ENCODE measurements around the gene SPECC1L. TPM values are rescaled to one million over a fixed set of nuclear protein-coding genes. Genes with fewer than 3 reads are reported as not detected.

SPECC1L gene
- total RNA-seq, 5 donors from 2014 or later (not counting 1 experiment from before 2014, with no cell fraction given) = 45.3 to 64.0 (median 54.5) TPM

DNA sequence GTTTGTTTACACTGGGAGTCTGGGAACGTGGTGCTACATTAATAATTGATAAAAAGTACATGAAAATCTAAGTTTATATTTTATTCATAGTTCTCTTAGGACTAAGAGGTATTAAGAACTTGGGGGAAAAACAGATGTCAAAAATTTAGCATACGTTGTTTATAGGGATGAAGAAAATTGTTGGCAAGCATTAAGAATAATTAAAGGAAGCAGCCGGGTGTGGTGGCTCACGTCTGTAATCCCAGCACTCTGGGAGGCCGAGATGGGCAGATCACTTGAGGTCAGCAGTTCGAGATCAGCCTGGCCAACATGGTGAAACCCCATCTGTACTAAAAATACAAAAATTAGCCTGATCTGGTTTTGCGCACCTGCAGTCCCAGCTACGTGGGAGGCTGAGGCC is 96.1 kb downstream of the SPECC1L start:
- H3K9me3 ChIP-seq = no peaks in the 10 kb centered on the region
- H3K27ac Mint-ChIP-seq = no peak overlapping the region
- H3K36me3 ChIP-seq (ENCODE audit: control insufficient read depth in 2 of 2, extremely low read depth in 1 of 2, insufficient read depth in 1 of 2, low read length in 1 of 2) = peaks cover 6 to 56% of the 10 kb centered on the region in 2 donors
- CTCF ChIA-PET = no interaction called here
- no peaks in the 10 kb centered on the region for H3K9me3 Mint-ChIP-seq
- DNase-seq (no peak), ATAC-seq (replicated peaks in 1 of 4) (no peak)
- H3K4me3 ChIP-seq (ENCODE audit: control insufficient read depth in 1 of 2, extremely low read depth in 1 of 2, low read length in 1 of 2) = no peak overlapping the region
- WGBS (ENCODE audit: insufficient coverage) = 98% methylated on average over 7 of the region's 8 CpGs
- no peak overlapping the region for H3K4me3 Mint-ChIP-seq
- H3K27me3 ChIP-seq (replicated peaks in 1 of 2; ENCODE audit: control insufficient read depth in 2 of 2, extremely low read depth in 1 of 2, insufficient read depth in 2 of 2, low read length in 1 of 2) = no peaks in the 10 kb centered on the region
- no peaks in the 10 kb centered on the region for H3K4me1 ChIP-seq (ENCODE audit: control insufficient read depth in 1 of 2, extremely low read depth in 1 of 2, insufficient read depth in 2 of 2, low read length in 2 of 2)
- POLR2A ChIA-PET = no interaction called here
- peaks cover 72% of the 10 kb centered on the region for H3K36me3 Mint-ChIP-seq
- H3K4me1 Mint-ChIP-seq = peaks cover 0 to 4% (median 0%) of the 10 kb centered on the region in 3 donors
- H3K27ac ChIP-seq (ENCODE audit: low read length) = no peak overlapping the region
- H3K27me3 Mint-ChIP-seq = no peaks in the 10 kb centered on the region

DNA sequence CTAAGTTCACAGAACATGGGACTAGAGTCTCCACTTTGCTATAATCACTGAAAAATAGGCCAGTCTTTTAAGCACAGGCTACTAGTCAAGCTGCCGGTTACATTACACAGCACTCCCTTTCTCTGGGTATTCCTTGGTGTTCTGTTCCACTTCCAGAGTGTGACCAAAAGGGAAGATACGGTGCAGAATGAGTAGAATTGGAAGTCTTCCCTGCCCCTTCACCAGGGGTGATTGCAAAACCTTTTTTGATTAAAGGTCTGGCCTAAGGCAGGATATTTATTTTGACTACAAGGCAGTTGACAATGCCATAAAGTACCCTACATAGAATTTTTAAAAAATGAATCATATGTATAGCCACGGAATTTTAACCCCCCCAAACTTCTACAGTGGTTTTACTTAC is 97.2 kb downstream of the SPECC1L start:
- WGBS (ENCODE audit: insufficient coverage) = no CpG with 5 or more reads among the region's 3 CpGs
- ATAC-seq (replicated peaks in 1 of 4) = no peak
- no peak overlapping the region for H3K4me3 Mint-ChIP-seq
- no peak for DNase-seq
- CTCF ChIA-PET = no interaction called here
- Histone ChIP-seq H3K4me1 (ENCODE audit: control insufficient read depth in 1 of 2, extremely low read depth in 1 of 2, insufficient read depth in 2 of 2, low read length in 2 of 2) (no peaks in the 10 kb centered on the region), H3K9me3 (no peaks in the 10 kb centered on the region), H3K4me3 (ENCODE audit: control insufficient read depth in 1 of 2, extremely low read depth in 1 of 2, low read length in 1 of 2) (no peak overlapping the region), H3K36me3 (ENCODE audit: control insufficient read depth in 2 of 2, extremely low read depth in 1 of 2, insufficient read depth in 1 of 2, low read length in 1 of 2) (peaks cover 2 to 50% of the 10 kb centered on the region in 2 donors), H3K27ac (ENCODE audit: low read length) (no peak overlapping the region), H3K27me3 (replicated peaks in 1 of 2; ENCODE audit: control insufficient read depth in 2 of 2, extremely low read depth in 1 of 2, insufficient read depth in 2 of 2, low read length in 1 of 2) (no peaks in the 10 kb centered on the region)
- peaks cover 0 to 4% (median 0%) of the 10 kb centered on the region in 3 donors for H3K4me1 Mint-ChIP-seq
- no peaks in the 10 kb centered on the region for H3K27me3 Mint-ChIP-seq
- H3K36me3 Mint-ChIP-seq = peaks cover 74% of the 10 kb centered on the region
- H3K27ac Mint-ChIP-seq = no peak overlapping the region
- POLR2A ChIA-PET = no interaction called here
- no peaks in the 10 kb centered on the region for H3K9me3 Mint-ChIP-seq

DNA sequence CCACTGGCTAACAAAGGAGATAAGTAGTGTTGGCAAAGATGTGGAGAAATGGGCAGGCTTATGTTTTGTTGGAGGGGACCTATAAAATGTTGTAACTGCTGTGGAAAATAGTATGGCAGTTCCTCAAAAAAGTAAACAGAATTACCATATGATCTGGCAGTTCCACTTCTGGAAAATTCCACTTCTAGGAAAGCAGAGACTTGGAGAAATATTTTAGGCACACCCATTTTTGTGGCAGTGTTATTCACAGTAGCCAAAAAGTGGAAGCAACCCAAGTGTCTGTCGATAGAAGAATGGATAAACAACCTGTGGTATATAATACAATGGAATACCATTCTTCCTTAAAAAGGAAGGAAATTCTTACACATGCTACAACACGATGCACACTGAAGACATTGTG is 99.8 kb downstream of the SPECC1L start:
- Histone ChIP-seq H3K9me3 (no peaks in the 10 kb centered on the region), H3K27me3 (replicated peaks in 1 of 2; ENCODE audit: control insufficient read depth in 2 of 2, extremely low read depth in 1 of 2, insufficient read depth in 2 of 2, low read length in 1 of 2) (no peaks in the 10 kb centered on the region), H3K4me1 (ENCODE audit: control insufficient read depth in 1 of 2, extremely low read depth in 1 of 2, insufficient read depth in 2 of 2, low read length in 2 of 2) (no peaks in the 10 kb centered on the region), H3K36me3 (ENCODE audit: control insufficient read depth in 2 of 2, extremely low read depth in 1 of 2, insufficient read depth in 1 of 2, low read length in 1 of 2) (peaks cover 0 to 37% of the 10 kb centered on the region in 2 donors), H3K27ac (ENCODE audit: low read length) (no peak overlapping the region), H3K4me3 (ENCODE audit: control insufficient read depth in 1 of 2, extremely low read depth in 1 of 2, low read length in 1 of 2) (no peak overlapping the region)
- Mint-ChIP-seq H3K9me3 (peaks cover 0 to 4% (median 0%) of the 10 kb centered on the region in 3 donors), H3K4me3 (no peak overlapping the region), H3K36me3 (peaks cover 76% of the 10 kb centered on the region), H3K27ac (no peak overlapping the region), H3K4me1 (peaks cover 0 to 4% (median 0%) of the 10 kb centered on the region in 3 donors), H3K27me3 (no peaks in the 10 kb centered on the region)
- ATAC-seq (replicated peaks in 1 of 4) = no peak
- POLR2A ChIA-PET = no interaction called here
- CTCF ChIA-PET = no interaction called here
- WGBS (ENCODE audit: insufficient coverage) = no CpG with 5 or more reads among the region's 2 CpGs
- DNase-seq = no peak

DNA sequence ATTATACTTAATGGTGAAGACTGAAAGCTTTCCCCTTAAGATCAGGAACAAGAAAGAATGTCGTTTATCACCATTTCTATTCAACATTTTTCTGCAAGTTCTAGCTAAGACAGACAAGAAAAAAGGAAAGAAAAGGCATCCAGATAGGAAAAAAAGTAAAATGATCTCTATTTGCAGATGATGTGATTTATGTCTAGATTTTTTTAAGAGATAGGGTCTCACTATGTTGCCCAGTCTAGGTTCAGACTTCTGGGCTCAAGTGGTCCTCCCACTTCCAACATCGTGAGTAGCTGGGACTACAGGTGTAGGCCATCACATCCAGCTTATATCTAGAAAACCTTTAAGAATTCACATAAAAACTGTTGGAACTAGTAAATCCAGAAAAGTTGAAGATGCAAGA is 105.4 kb downstream of the SPECC1L start:
- peaks cover 0 to 4% (median 0%) of the 10 kb centered on the region in 3 donors for H3K9me3 Mint-ChIP-seq
- ChIA-PET POLR2A (no interaction called here), CTCF (no interaction called here)
- Histone ChIP-seq H3K9me3 (no peaks in the 10 kb centered on the region), H3K4me1 (ENCODE audit: control insufficient read depth in 1 of 2, extremely low read depth in 1 of 2, insufficient read depth in 2 of 2, low read length in 2 of 2) (peaks cover 8 to 15% of the 10 kb centered on the region in 2 experiments), H3K4me3 (ENCODE audit: control insufficient read depth in 1 of 2, extremely low read depth in 1 of 2, low read length in 1 of 2) (no peak overlapping the region), H3K27ac (ENCODE audit: low read length) (no peak overlapping the region), H3K27me3 (replicated peaks in 1 of 2; ENCODE audit: control insufficient read depth in 2 of 2, extremely low read depth in 1 of 2, insufficient read depth in 2 of 2, low read length in 1 of 2) (no peaks in the 10 kb centered on the region), H3K36me3 (ENCODE audit: control insufficient read depth in 2 of 2, extremely low read depth in 1 of 2, insufficient read depth in 1 of 2, low read length in 1 of 2) (peaks cover 7 to 19% of the 10 kb centered on the region in 2 donors)
- H3K36me3 Mint-ChIP-seq = peaks cover 43% of the 10 kb centered on the region
- DNase-seq (no peak), ATAC-seq (replicated peaks in 1 of 4) (no peak)
- H3K4me3 Mint-ChIP-seq = no peak overlapping the region
- no peaks in the 10 kb centered on the region for H3K27me3 Mint-ChIP-seq
- H3K27ac Mint-ChIP-seq = no peak overlapping the region
- WGBS (ENCODE audit: insufficient coverage) = no CpG with 5 or more reads among the region's 2 CpGs
- H3K4me1 Mint-ChIP-seq = peaks cover 30 to 34% (median 33%) of the 10 kb centered on the region in 3 donors

DNA sequence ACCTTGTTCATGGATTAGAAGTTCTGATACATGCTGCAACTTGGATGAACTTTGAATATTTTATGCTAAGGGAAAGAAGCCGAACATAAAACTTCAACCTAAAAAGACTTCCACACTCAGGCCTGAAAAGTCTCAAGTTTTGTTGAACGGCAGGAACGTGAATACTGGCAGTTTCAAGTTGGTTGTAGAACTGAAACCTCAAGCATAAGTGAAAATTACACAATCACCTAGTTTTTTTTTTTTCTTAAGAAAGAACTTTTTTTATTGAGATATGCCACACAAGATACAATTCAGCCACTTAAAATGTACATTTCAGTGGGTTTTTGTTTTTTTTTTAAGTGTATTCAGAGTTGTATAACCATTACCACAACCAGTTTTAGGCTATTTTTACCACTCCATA is 106.0 kb downstream of the SPECC1L start:
- ChIA-PET CTCF (no interaction called here), POLR2A (no interaction called here)
- no CpG with 5 or more reads among the region's 3 CpGs for WGBS (ENCODE audit: insufficient coverage)
- Histone ChIP-seq H3K27me3 (replicated peaks in 1 of 2; ENCODE audit: control insufficient read depth in 2 of 2, extremely low read depth in 1 of 2, insufficient read depth in 2 of 2, low read length in 1 of 2) (no peaks in the 10 kb centered on the region), H3K36me3 (ENCODE audit: control insufficient read depth in 2 of 2, extremely low read depth in 1 of 2, insufficient read depth in 1 of 2, low read length in 1 of 2) (peaks cover 7 to 15% of the 10 kb centered on the region in 2 donors), H3K4me3 (ENCODE audit: control insufficient read depth in 1 of 2, extremely low read depth in 1 of 2, low read length in 1 of 2) (no peak overlapping the region), H3K4me1 (ENCODE audit: control insufficient read depth in 1 of 2, extremely low read depth in 1 of 2, insufficient read depth in 2 of 2, low read length in 2 of 2) (peaks cover 8 to 15% of the 10 kb centered on the region in 2 experiments), H3K9me3 (no peaks in the 10 kb centered on the region), H3K27ac (ENCODE audit: low read length) (no peak overlapping the region)
- no peak overlapping the region for H3K27ac Mint-ChIP-seq
- peaks cover 37% of the 10 kb centered on the region for H3K36me3 Mint-ChIP-seq
- DNase-seq (no peak), ATAC-seq (replicated peaks in 1 of 4) (no peak)
- H3K4me1 Mint-ChIP-seq = peaks cover 30 to 34% (median 33%) of the 10 kb centered on the region in 3 donors
- H3K9me3 Mint-ChIP-seq = peaks cover 0 to 4% (median 0%) of the 10 kb centered on the region in 3 donors
- H3K4me3 Mint-ChIP-seq = no peak overlapping the region
- H3K27me3 Mint-ChIP-seq = no peaks in the 10 kb centered on the region

DNA sequence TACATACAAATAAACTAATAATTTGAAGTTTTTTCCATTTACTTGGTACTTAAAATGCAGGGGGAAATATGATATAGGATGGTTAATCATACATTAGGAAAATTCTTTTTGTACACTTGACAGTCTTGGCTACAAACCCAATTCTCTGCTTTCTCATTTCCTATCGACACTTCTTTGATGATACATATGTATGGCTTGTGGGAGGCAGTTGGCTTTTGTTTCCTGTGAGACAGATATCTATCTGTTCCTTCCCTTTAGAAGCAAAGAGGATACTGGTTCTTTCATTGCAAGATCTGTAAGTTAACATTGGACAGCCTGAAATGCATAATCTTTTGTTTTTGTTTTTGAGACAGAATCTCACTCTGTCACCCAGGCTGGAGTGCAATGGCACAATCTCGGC is 108.9 kb downstream of the SPECC1L start:
- WGBS (ENCODE audit: insufficient coverage) = no CpG with 5 or more reads among the region's 2 CpGs
- POLR2A ChIA-PET = no interaction called here
- Mint-ChIP-seq H3K36me3 (peaks cover 20% of the 10 kb centered on the region), H3K27ac (peak overlapping the region in 1 of 2 donors; percentile 15), H3K4me3 (peak overlapping the region in 1 of 3 donors; percentile 42), H3K9me3 (peaks cover 0 to 4% (median 0%) of the 10 kb centered on the region in 3 donors), H3K27me3 (no peaks in the 10 kb centered on the region), H3K4me1 (peaks cover 30 to 34% (median 33%) of the 10 kb centered on the region in 3 donors)
- peak; percentile 48 to 83 (median 68) for ATAC-seq (replicated peaks in 1 of 4)
- Histone ChIP-seq H3K4me3 (ENCODE audit: control insufficient read depth in 1 of 2, extremely low read depth in 1 of 2, low read length in 1 of 2) (no peak overlapping the region), H3K9me3 (no peaks in the 10 kb centered on the region), H3K4me1 (ENCODE audit: control insufficient read depth in 1 of 2, extremely low read depth in 1 of 2, insufficient read depth in 2 of 2, low read length in 2 of 2) (peaks cover 8 to 15% of the 10 kb centered on the region in 2 experiments), H3K27ac (ENCODE audit: low read length) (no peak overlapping the region), H3K27me3 (replicated peaks in 1 of 2; ENCODE audit: control insufficient read depth in 2 of 2, extremely low read depth in 1 of 2, insufficient read depth in 2 of 2, low read length in 1 of 2) (no peaks in the 10 kb centered on the region), H3K36me3 (ENCODE audit: control insufficient read depth in 2 of 2, extremely low read depth in 1 of 2, insufficient read depth in 1 of 2, low read length in 1 of 2) (peaks cover 7 to 12% of the 10 kb centered on the region in 2 donors)
- peak in 2 of 35 experiments; percentile 3 to 23 for DNase-seq
- CTCF ChIA-PET = no interaction called here
